GM19452 (cell line): ENCODE measurements around the gene PLPPR2.
"Not testable (repeated sequence)": the region's sequence is repeated elsewhere in the genome, so short reads cannot be mapped to it uniquely, and the experiment has no call there.

Source experiments
- ATAC-seq: cut with Tn5 transposase; IDR thresholded peaks from one replicate; pipeline ENCODE4 v1.9.1; 2021; ENCODE audit not compliant: unreplicated experiment

The PLPPR2 gene

GRCh38 chr19:11370744-11371143 lies 15.5 kb downstream of the PLPPR2 start:
- no peak for ATAC-seq

DNA sequence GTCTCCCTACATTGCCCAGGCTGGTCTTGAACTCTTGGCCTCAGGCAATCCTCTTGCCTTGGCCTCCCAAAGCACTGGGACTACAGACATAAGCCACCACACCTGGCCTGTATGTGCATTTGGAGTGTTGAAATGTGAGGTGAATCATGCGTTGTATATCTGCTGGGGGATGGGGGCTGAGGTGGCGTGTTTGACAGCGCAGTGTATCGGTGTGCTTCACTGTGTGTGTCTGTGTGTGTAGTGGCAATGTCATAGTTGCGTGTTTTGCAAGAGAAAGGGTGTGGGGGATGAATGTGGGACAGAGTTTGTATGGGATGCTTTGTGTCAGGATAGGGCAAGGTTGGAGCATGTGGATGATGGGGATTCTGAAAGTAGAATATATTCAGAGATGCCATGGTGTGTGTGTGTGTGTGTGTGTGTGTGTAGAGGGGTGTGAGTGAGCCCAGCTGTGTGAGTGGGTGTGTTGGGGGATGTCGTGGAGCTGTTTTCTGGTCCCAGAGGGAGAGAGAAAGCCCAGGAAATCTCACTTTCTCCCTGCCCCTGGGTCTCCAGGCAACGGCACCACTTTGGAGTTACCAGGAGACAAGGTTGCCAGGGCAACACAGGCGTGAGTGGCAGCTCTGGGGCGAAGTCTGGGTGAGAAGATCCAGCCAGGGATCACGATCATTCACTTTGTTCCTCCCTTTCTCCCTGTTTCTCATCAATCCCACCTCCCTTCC lies 18.1 kb downstream of the PLPPR2 start:
- no peak for ATAC-seq

DNA sequence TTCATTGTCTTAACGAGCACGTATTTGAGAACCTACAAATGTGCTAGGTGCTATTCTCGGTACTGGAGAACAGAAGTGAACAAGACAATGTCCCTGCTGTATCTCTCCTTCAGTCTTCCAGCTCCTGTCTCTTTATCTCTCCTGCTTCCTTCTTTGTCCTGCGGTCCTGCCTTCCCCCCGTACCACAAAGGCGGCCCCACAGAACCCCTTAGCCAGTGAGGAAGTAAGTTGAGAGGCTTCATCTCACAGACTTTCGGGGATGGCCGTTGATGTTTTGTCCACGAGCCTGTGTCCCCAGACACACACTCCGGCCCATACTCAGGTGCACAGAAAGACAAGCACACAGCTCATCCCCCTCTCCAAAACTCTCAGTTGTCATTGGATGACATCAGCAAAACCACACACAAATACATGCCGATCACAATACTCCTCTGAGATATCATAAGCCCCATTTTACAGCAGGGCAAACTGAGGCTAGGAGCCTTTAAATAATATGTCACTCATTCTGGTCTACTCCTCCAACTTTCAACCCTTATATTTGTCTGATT lies 18.7 kb downstream of the PLPPR2 start:
- no peak for ATAC-seq

- ATAC-seq: peak; percentile 83
Observed at GRCh38 chr19:11374433-11375142, 19.4 kb downstream of the PLPPR2 start, which contains the start of gene SWSAP1. TSS of gene SWSAP1 (plus strand) at chr19:11374666. CDS start at chr19:11374681, 15 bp downstream.

DNA sequence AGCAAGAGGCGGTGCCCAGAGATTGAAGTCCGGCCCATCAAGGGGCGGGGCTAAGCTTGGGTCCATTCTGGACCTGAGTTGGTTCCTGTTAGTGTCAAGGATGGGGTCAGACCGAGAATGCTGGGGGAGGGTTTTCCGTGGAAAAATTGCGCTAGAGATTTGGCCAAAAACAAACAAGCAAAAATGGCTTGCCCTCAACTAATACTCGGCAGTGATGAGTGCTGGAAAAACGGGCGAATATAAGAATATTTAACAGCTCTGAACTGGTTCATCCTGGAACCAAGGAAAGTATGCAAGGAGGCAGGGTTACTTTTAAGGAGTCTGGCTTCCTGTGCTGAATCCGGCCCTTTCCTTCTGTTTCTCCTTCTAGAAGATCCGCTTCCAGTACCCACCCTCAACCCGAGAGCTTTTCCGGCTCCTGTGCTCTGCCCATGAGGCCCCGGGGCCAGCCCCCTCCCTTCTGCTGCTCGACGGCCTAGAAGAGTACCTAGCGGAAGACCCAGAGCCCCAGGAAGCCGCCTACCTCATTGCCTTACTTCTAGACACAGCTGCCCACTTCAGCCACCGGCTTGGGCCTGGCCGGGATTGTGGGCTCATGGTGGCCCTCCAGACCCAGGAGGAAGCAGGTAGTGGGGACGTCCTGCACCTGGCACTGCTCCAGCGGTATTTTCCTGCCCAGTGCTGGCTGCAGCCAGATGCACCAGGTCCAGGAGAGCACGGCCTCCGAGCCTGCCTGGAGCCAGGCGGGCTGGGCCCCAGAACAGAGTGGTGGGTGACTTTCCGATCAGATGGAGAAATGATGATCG lies 20.1 kb downstream of the PLPPR2 start:
- no peak for ATAC-seq

DNA sequence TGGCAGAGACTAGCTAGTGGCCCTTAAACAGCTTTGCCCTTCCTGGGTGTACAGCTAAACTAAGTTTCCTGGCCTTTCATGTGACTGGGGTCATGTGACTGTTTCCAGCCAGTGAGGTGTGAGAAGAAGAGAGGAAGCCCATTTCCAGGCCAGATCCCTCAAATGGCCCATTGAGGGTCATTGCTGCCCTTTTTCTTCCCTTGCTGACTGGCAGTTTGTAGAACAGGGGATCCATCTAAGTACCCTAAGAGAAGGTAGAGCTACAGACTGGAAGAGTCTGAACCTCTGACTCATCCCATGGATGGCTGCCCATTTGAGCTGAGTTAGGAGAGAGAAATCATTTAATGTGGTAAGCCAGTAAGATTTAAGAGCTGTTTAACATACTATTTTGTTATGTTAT lies 22.0 kb downstream of the PLPPR2 start:
- no peak for ATAC-seq

DNA sequence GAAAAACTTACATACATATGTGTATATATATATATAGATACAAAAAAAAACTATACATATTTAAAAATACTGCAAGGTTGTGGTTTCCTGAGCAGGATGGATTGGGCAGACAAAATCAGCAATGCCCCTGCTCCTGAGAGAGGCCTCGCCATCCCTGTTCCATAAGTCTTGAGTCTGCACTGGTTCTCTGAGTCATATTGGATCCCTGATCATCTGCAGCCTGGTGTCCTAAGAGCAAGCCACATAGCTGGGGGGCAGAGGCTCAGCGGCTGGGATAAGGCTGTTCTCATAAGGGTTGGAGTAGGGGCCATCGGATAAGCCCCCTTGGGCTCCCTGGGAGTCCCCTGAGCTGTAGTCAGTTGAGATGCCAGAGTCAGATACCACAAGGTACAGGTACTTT lies 22.5 kb downstream of the PLPPR2 start:
- no peak for ATAC-seq

- no peak for ATAC-seq
Observed at GRCh38 chr19:11378319-11379189, 23.3 kb downstream of the PLPPR2 start.

GRCh38 chr19:11379269-11379845 lies 24.1 kb downstream of the PLPPR2 start:
- not testable (repeated sequence) for ATAC-seq

- ATAC-seq: no peak
Observed at GRCh38 chr19:11379857-11380350, 24.7 kb downstream of the PLPPR2 start.

GRCh38 chr19:11380653-11381537 lies 25.7 kb downstream of the PLPPR2 start:
- peak; percentile 76 for ATAC-seq

DNA sequence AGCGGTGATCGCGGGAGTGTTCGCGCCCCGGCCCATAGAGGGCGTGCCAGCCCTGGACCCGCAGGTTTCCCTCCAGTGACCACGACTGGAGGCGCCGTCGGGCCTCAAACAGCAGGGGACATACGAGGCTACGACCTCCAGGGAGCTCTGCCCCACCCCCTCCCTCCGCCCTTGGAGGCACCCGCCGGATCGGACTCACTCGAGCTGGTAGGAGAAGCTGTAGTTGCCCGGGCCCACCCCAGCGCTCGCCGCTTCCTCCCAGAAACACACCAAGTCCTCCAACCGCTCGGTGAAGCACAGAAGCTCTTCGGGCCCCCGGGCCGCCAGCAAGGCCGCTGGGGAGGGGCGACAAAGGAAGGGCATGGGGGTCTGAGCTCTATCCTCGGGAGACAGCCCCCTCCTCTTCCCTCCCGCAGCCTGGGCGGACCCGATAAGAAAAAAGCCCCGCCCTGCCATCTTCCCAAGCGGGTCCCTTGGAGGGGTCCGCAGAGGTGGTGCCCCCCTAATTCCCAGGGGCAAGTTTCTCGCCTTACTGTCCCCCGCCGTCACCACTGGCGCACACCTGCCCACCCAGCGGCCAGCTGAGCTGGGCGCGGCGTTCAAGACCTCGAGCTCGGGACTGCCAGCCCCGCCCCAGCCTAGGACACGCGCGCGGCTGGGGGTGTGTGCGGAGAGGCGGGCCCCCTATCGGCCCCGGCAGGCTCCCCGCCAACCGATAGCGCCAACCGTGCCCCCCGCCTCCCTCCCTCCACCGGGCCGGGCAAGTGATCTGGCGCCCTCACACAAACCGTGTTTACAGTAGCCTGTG lies 27.9 kb downstream of the PLPPR2 start:
- ATAC-seq: no peak

GRCh38 chr19:11383706-11384048 lies 28.4 kb downstream of the PLPPR2 start:
- ATAC-seq: no peak

GRCh38 chr19:11384778-11385129 lies 29.5 kb downstream of the PLPPR2 start:
- no peak for ATAC-seq

- ATAC-seq: no peak
Observed at GRCh38 chr19:11387162-11388034, 32.2 kb downstream of the PLPPR2 start.

DNA sequence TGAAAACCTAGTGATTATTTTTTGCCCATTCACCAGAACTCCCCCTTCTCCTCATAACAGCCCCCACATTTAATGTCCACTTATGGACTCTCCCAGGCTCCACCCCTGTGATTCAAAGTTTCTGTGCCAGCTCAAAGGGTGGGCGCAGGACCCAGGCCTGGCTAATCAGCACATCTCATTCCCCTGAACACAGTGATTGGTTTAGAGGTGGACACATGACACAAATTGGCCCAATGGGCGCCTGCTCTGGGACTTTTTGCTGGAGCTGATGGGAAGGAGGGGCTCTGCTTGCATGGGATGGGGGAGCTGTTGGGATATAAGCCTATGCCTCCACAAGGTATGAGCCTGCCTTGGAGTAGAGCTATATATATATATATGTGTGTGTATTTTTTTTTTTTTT lies 35.1 kb downstream of the PLPPR2 start:
- no peak for ATAC-seq

- ATAC-seq: no peak
Observed at GRCh38 chr19:11390933-11391680, 35.9 kb downstream of the PLPPR2 start.
